GM20000 (cell line): Measurements from ENCODE around the gene SRMS.

Source experiments
- DNase-seq: peaks from one replicate; pipeline ENCODE4 v3.0.0; 2012; ENCODE audit warnings: low spot score
- CTCF ChIP-seq: IDR thresholded peaks from 2 replicates; pipeline ENCODE4 v1.5.1; 2012; ENCODE audit warnings: mild to moderate bottlenecking, control low read depth; ENCODE audit errors: extremely low read depth, missing control alignments

SRMS gene

GRCh38 chr20:63590218-63591146, 42.9 kb upstream of the SRMS start:
- TF ChIP-seq CTCF, result no peak
- DNase-seq, result no peak

- no peak for DNase-seq
- no peak for TF ChIP-seq CTCF
Observed at GRCh38 chr20:63589261-63590217, 42.0 kb upstream of the SRMS start.

- no peak for DNase-seq
- TF ChIP-seq CTCF, result no peak
Observed at GRCh38 chr20:63588641-63589041, 41.1 kb upstream of the SRMS start.

- no peak for DNase-seq
- no peak for TF ChIP-seq CTCF
Observed at GRCh38 chr20:63587776-63588591, 40.4 kb upstream of the SRMS start.

GRCh38 chr20:63587256-63587655, 39.7 kb upstream of the SRMS start:
- no peak for DNase-seq
- TF ChIP-seq CTCF, result no peak

GRCh38 chr20:63586797-63587196, 39.2 kb upstream of the SRMS start:
- DNase-seq, result no peak
- TF ChIP-seq CTCF, result no peak
